ENCODE results near the gene PRR16.

The PRR16 gene

DNA sequence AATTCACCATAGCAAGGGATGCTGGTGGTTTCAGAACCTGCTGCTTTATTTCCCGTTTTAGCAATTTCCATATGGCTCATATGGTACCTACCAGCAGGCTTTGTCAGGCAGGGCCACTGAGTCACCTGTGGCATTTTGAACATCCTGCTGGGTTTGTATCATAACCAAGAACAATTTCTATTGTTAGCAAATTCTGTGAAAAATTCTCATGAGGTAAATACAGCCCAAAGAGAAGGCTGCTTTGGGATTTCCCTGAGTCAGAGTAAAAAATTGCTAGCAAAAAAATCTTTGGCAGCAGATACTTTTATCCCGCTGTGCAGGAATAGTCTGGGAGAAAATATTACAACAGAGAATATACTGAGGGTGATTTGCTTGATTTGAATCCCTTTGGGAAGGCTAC is 52.7 kb downstream of the PRR16 start:
- no peak for DNase-seq (ENCODE audit: low spot score)

DNA sequence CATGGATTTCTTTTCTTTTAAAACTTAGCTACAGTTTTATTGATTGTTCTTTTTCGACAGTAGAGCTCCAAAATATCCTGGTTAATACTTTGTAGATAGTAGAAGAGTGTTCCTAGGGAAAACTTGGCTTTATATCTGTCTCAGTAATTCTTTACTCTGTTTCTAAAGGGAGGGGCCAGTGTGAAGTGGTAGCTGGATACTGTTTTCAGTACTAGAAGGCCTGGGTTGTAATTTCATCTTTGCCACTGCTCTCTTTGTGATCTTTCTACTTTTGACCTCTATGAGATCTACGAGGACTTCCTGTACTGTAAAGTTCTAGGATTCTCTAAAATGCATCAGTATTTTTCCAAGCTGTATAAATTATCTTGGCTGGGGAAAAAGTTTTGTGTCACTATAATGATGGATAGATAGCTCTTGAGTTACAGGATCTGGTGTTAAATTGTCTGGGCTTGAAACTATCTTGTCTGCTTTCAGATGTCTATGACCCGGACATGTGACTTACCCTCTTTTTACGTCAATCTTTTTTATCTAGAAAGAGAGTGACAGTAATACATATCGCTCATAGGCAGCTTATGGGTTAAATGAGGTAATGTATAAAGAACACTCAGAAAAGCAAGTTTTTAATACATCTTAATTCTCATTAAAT is 53.6 kb downstream of the PRR16 start:
- DNase-seq (ENCODE audit: low spot score), result no peak

DNA sequence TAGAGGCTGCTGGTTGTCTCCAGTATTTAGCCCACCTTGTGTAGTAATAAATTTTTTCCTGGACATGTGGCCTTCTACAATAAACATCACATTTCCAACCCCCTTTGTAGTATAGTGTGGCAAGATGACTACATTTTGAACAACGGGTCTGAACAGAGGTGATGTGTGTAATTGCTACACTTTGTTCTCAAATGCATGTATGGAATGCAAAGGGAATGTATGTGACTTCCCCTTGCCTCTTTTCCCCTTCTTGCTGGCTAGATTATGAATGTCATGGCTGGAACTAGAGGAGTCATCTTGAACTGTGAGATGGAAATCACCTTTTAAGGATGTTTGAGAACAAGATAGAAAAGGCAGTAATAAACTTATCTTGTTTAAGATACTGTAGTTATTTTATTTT is 54.5 kb downstream of the PRR16 start:
- no peak for DNase-seq (ENCODE audit: low spot score)

DNA sequence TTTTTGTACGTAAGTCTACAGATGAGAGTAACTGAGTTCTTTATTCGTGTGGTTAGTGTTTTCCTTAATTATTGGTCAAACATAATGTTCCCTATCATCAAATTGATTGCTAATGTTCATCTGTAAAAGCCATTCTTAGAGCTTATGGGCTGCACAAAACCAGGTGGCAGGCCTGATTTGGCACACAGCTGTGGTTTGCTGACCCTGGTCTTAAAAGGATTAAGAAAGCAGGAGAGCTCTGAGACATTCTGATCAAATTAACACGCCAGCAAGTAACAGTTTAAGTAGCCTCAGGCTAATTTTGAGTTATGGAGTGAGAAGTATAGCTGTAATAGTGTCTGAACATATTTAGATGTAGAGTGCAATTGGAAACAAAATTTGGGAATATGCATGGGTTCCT is 63.2 kb downstream of the PRR16 start:
- DNase-seq (ENCODE audit: low spot score), result no peak

DNA sequence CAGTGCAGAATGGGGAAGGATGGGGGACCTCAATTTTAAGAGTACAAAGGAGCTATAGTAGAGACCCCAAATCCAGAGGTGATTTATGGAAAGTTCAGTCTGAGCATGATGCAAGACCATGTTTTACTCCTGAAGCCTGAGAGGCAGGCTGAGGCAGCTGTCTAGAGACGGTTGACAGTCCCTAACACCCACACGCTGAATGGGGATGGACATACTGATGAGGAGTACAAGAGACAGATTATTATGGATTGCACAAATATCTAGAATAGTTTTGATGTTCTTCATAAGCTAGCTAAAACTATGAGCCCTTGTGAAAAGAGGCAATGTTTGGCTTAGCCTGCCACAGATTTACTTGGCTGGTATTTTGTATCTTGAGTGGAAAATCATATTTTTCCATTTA is 64.5 kb downstream of the PRR16 start:
- DNase-seq (ENCODE audit: low spot score), result no peak

DNA sequence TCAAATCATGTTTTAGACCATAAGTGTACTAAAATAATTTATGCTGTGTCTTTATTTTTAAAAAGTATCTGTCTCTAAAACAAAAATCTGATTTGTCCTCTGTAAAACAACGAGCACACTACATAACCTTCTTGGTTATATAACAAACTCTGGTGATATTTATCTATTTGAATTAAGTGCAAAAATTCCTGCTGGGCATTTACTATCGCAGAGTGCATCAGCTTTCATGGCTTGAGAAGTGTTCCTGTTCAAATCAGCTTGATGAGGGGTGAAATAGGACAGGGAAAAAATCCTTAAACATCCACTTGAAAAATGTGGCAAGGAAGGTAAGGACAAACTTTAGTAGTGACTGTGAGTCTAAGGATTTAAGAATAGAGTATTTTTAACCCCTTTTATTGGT is 65.3 kb downstream of the PRR16 start:
- DNase-seq (ENCODE audit: low spot score), result no peak

DNA sequence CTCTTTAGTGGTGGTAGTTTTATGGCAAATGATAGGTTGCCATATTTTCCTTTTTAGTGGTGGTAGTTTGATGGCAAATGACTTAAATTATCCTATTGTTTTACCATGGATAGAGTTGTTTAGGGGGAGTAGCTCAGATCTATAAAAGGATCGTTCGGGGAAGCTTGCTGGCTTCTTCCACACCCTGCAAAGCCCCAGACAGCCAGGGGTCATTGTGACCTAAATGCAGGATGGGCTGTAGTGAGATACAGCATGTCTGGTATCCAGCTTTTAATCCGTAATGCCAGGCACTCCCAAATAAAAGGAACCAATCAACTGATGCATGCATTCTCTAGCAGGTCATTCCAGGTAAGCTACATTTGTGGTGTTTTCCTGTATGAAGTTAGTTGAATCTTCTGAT is 67.1 kb downstream of the PRR16 start:
- no peak for DNase-seq (ENCODE audit: low spot score)

DNA sequence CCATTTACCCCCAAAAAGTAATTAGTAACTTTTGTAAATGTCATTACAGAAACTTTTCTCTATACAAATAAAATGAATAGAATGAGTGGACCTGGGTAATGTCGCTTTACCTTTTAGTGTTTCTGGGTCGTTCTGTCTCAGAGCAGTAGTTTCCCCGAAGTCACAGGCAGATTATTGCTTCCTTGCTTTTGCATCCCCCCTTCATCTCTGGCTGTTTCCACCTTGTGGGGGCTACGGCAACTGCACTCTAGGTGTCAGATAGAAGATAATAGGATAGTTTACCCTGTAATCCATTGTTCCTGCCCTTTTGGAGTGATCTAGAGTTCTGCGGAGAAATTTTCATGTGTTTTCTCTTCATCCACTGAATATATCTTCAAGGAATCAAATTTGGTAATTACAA is 68.7 kb downstream of the PRR16 start:
- peak; percentile 30 for DNase-seq (ENCODE audit: low spot score)

DNA sequence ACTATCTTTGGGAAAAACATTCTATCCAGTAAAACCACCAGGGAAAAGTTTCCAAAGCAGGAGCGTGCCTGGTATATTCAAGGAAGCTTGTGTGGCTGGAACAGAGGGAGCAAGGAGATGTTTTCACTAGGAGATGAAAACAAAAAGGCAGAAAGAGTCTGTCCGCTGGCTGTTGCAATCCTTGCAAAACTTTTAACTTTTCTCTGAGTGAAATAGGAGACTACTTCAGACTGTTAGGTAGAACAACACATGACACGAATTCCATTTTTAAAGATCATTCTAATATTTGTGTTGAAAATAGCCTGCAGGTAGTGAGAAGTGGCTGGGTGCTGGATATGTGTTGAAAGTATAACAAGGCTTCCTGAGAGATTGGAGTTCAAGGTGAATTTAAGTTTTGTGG is 69.5 kb downstream of the PRR16 start:
- DNase-seq (ENCODE audit: low spot score), result no peak

DNA sequence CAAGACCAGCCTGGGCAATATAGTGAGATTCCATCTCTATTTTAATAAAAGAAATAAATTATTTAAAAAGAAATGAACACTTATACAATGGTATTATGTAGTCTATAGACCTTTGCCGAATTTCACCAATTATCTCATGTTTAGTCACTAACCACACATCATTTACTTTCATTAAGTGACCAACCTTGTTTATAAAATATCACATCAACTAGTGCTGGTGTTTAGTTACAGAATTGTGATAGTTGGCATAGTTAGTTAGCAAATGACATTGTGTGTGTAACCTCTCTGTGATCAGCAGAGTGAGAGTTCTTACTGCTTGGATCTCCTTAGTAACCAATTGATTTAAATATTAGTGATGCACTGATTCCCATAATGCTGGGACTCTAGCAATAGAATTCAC is 71.8 kb downstream of the PRR16 start:
- no peak for DNase-seq (ENCODE audit: low spot score)

DNA sequence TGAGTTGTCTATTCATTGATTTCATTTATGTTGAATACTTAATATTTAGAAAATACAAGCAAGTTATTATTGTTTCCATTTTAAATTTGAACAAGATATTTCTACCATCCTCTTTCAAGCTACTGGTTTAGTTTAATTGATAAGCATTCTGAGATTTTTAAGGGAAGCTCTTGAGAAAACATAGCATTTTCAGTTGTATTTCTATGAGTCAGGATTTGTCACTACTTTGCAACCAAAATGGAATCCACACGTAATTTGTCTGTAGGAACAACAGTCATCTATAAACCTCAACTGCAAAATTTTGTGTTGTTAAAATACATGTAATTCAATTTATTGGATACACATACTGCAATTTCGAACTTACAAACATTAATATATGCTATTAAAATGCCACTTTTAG is 74.0 kb downstream of the PRR16 start:
- no peak for DNase-seq (ENCODE audit: low spot score)

DNA sequence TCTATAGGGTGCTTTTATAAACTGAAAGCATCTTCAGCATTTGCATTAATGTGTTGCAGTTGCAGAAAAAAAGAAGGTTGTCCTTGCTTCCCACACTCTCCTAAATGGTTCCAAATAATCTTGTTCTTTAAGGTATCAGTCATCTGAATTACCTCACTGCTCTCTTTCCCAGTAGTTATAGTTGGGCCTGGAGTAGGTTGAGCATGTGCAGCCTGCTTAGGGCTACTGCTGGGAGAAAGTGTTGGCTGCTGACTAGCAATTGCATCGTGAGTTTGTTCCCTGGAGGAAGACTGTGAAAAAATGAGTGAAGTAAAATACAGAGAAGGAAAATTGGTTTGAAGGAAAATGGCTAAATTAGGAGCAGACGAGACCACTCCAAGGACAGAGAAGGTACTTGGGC is 74.5 kb downstream of the PRR16 start:
- DNase-seq (ENCODE audit: low spot score), result no peak

DNA sequence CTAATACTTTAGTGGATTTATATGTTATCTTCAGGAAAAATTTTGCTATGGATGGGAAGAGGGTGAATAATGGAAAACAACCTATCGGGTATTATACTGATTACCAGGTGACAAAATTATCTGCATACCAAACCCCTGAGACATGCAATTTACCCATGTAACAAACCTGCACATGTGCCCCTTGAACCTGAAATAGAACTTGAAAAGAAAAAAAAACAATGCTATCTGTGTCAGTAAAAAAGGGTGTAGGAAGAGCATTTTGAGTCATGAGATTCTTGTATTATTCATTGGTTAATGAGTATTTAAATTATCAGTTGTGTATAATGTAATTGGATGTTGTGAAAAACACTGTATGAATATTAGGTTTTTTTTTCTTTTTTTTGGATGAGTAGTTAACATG is 75.4 kb downstream of the PRR16 start:
- DNase-seq (ENCODE audit: low spot score), result no peak

DNA sequence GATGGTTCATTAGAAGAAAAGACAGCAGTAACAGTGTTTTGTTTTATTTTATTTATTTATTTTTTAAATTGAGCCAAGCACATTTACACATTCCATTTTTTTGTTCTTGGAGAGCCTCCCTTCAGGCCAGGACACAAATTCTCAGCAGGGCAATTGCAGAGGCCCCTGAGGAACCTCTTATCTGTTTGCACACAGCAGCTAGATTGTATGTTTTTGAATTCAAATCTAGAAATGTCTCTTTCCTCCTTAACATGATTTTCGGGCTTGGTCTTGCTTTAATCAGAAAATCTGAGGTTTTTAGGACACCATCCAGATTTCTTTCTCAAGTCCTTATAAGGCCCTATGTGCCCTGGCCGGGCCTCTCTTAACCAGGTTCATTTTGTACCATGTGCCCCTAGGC is 76.0 kb downstream of the PRR16 start:
- DNase-seq (ENCODE audit: low spot score), result no peak

DNA sequence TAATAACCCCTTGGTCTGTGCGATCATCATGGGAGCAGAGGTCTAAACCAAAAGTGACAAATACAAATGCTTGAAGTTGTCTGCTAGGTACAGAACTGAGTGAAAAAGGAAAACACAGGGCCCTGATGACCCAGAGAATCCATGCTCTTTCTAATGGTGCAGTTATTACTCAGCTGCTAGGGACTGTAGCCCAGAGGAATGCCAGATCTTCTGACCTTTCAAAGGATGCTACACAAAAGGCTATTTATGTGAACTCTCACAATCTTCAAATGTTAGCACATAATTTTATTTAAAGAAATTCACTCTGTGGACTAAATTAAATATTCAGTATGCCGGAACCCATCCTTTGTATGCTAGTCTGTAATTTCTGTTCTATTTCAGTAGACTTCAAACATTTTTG is 79.9 kb downstream of the PRR16 start:
- DNase-seq (ENCODE audit: low spot score), result no peak

DNA sequence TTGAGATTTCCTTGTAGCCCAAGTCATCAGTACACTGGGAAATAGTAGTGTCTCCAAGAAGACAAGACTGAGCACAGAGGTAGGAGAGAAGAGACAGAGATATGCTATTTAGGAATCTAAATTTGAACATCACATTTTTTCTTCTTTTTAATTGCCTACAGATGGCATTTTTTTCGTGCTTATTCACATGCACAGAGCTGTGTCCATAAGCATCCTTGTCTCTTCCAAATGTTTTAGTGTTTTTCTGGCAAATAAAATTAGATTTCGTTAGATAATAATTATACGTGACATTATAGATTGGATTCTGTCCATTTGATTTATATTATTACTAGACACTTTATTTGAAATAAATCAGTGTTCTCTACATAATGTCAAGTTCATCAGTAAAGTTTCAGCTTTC is 80.9 kb downstream of the PRR16 start:
- no peak for DNase-seq (ENCODE audit: low spot score)

DNA sequence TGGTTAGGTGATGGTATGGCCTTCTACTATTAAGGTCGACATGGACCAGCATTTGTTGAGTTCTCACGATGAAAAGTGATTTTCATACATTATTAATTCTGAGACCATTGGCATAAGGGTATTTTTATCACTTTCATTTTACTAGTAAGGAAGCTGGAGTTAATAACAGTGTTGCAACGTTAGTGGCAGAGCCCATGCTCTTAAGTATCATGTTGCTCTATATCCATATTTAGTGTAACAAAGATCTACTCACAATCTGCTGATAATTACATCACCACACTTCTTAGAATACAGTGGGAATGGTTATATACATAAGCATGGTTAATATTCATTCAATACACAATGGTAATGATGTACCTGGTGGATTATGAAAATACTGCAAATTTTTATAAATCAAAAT is 81.9 kb downstream of the PRR16 start:
- no peak for DNase-seq (ENCODE audit: low spot score)

DNA sequence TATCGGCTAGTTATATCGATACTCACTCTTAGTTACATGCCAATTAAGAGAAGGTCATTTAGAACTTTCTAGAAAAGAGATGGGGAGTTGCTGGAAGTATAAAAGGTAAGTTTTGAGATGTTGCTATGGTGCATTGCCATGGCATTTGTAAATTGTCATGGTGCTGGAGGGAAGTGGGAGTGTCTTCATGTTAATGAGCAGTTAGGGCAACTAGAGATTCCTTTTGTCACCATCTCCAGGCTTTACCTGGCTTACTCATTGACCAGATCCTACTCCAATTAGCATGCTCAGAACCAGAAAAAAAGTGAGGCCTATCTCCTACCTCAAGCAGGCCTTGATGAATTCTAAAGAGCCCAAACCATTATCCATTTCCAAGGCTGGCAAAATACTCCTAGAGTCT is 82.8 kb downstream of the PRR16 start:
- no peak for DNase-seq (ENCODE audit: low spot score)

DNA sequence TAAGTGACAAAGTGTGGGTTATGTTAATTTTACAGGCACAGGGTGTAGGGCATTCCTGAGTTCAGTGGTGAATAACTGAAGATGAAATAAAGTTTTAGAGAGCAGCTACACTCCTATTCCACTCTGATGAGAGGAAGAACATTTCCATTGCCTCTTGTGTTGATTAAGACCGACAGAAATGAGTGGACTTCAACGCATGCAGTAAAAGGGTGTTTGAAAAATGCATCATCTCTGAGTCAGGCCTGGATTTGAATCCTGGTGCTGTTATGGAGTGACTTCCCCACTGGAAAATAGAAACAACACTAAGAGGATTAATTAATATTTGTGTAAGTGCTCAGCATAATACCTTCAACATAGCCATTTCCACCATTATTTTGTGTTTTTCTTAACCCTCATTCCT is 86.3 kb downstream of the PRR16 start:
- no peak for DNase-seq (ENCODE audit: low spot score)

DNA sequence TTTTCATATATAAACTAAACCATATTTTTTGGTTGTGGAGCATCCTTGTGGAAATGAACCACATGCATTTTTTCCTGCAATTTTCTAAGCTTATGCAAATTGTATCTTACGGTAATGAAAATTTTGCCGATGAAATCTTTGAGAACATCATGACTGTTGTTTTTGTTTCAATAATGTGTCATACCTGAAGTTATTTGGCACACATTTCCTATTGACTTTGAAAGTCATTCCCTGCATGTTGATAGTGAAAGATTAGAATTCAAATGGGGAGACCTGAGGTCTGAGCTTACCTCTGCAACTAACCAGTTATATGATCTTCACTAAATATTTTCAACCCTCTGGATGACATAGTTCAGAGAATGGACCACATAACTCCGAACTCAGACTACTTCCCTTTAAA is 88.5 kb downstream of the PRR16 start:
- no peak for DNase-seq (ENCODE audit: low spot score)

DNA sequence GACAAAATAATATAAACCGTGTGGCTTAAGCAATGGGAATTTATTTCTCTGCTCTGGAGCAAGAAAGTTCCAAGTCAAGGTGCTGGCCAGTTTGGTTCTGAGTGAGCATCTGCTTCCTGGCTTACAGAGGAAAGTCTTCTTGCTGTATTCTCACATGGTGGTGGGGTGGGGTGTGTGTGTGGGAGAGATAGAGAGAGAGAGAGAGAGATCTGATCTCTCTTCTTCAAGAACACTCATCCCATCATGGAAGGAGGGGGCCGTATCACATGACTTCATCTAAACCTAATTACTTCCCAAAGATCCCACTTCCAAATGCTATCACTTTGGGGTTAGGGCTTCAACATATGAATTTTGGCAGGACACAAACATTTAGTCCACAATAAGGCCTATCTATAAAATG is 91.2 kb downstream of the PRR16 start:
- no peak for DNase-seq (ENCODE audit: low spot score)

DNA sequence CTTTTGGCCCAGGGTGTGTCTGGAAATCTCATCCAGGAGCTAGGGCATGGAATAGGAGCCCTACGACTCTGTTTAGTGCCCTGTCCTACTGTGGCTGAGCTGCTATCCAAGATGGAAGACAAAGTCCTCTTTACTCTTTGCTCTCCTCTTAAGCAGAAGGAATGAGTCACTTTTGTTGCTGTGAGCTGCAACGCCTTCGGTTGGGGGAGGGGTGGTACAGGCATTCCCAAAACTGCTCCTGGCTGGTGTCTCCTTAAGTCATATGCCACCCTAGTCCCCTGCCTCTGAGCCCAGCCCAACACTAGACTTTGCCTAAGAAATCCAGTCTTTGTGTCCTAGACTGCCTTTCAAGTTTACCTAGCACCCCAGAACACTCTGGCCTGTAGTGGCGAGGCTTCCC is 99.9 kb downstream of the PRR16 start:
- DNase-seq (ENCODE audit: low spot score), result no peak

DNA sequence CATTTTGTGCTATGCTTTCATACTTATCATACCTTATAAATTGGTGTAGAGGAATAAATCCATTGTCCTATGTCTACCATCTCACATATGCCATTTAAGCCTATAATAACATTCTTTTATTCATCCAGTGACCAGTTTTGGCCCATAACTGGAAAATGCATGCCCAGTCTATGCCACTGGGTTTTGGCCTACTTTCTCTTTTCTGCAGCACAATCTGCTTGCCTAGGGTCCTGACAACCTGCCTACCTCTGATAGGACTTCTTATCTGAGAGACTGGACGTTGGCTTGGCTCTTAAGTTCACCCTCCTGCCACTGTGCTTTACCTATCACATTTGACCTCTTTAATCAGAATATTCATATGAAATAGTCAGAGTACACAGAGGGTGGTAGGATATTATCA is 103.0 kb downstream of the PRR16 start:
- no peak for DNase-seq (ENCODE audit: low spot score)

DNA sequence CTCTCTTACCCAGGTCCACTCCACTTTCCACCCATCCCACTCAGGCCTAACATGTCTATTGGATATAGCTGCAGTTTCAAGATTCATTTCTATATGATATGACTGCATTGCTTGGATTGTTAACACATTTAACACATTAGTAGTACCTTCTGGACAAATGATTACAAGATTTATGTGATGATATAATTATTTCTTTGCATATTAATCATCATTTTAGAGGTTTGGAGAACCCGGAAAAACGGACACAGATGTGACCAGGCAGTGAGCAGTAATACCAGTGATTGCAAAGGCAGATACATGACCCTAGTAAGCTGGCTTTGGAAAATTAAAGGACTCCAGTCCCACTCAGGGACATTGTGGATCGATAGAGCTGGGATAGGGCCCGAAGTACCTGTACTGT is 103.8 kb downstream of the PRR16 start:
- no peak for DNase-seq (ENCODE audit: low spot score)

DNA sequence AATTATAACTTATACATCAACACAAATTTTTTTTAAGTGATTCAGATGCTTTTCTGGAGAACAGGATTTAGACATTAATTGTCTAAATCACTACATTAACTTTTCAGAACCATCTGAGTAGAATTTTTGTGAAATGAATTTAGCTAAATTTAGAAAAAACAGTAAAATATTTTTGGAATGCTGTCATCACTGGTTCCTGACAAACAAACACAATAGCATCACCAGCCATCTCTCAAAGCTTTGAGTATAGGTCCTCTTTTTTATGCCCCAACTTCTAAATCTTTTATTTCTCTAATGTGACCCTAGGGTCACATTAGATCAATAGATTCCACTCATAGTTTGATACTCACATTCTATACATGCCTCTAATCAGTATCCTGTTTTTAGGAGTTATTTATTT is 104.6 kb downstream of the PRR16 start:
- DNase-seq (ENCODE audit: low spot score), result no peak
